HG03060 (cell line): Measurements from ENCODE around the gene DEPDC1B.
"Not testable (repeated sequence)": the region's sequence is repeated elsewhere in the genome, so short reads cannot be mapped to it uniquely, and the experiment has no call there.

Experiments used
- ATAC-seq: cut with Tn5 transposase; IDR thresholded peaks from one replicate; pipeline ENCODE4 v1.9.1; 2021; ENCODE audit warnings: low read depth, moderate number of reproducible peaks; ENCODE audit not compliant: unreplicated experiment

Gene DEPDC1B

GRCh38 chr5:60668686-60669304 lies 31.2 kb downstream of the DEPDC1B start:
- no peak for ATAC-seq

GRCh38 chr5:60651872-60652620 lies 47.9 kb downstream of the DEPDC1B start:
- ATAC-seq, result no peak

- ATAC-seq, result peak; percentile 79
Observed at GRCh38 chr5:60649288-60649917, 50.6 kb downstream of the DEPDC1B start.

GRCh38 chr5:60648175-60648574 lies 51.8 kb downstream of the DEPDC1B start:
- ATAC-seq, result no peak

GRCh38 chr5:60640901-60641300 lies 59.1 kb downstream of the DEPDC1B start:
- ATAC-seq, result no peak

- ATAC-seq, result no peak
Observed at GRCh38 chr5:60639544-60639943, 60.4 kb downstream of the DEPDC1B start.

GRCh38 chr5:60638300-60638699 lies 61.7 kb downstream of the DEPDC1B start:
- ATAC-seq, result no peak

GRCh38 chr5:60636644-60637043 lies 63.3 kb downstream of the DEPDC1B start:
- no peak for ATAC-seq

GRCh38 chr5:60636001-60636400 lies 64.0 kb downstream of the DEPDC1B start:
- no peak for ATAC-seq

GRCh38 chr5:60634051-60634450 lies 65.9 kb downstream of the DEPDC1B start:
- ATAC-seq, result no peak

- ATAC-seq, result no peak
Observed at GRCh38 chr5:60633341-60633740, 66.6 kb downstream of the DEPDC1B start.

GRCh38 chr5:60632153-60632552 lies 67.8 kb downstream of the DEPDC1B start:
- ATAC-seq, result no peak

- ATAC-seq, result no peak
Observed at GRCh38 chr5:60630836-60631235, 69.1 kb downstream of the DEPDC1B start.

- ATAC-seq, result no peak
Observed at GRCh38 chr5:60630179-60630578, 69.8 kb downstream of the DEPDC1B start.

- not testable (repeated sequence) for ATAC-seq
Observed at GRCh38 chr5:60624875-60625274, 75.1 kb downstream of the DEPDC1B start.

GRCh38 chr5:60620752-60621151 lies 79.2 kb downstream of the DEPDC1B start:
- not testable (repeated sequence) for ATAC-seq

- ATAC-seq, result no peak
Observed at GRCh38 chr5:60613826-60614225, 86.1 kb downstream of the DEPDC1B start.

GRCh38 chr5:60611099-60611740 lies 88.7 kb downstream of the DEPDC1B start:
- no peak for ATAC-seq

GRCh38 chr5:60604771-60605170 lies 95.2 kb downstream of the DEPDC1B start:
- ATAC-seq, result no peak

GRCh38 chr5:60598424-60598823 lies 101.5 kb downstream of the DEPDC1B start:
- no peak for ATAC-seq
